ENCODE data around the gene LIPE.
A peak's percentile ranks its signal among the peaks of the same experiment; 100 is the strongest.

Gene LIPE

DNA sequence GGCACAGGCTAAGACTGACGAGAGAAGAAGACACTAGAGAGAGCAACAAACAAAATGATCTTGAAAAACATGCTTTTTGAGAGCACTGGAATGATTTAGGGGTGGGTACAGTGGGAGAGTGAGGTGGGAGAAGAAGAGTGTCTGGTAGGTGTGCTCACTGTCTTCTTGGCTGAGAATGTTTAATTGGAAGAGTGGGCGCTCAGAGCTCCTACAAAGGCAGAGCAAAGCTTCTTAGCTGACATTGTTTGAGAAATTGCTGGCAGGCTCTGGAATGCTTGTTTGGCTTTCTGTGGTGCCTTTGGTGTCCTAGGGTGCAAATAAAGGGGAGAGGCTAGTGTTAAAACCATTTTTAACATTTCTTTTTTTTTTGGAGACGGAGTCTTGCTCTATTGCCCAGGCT, 1.5 kb upstream of the LIPE start:
- Histone ChIP-seq H3K27me3 (ENCODE audit: control insufficient read depth, insufficient read depth, low read length) (peaks cover 5% of the 10 kb centered on the region; the same call in 1 of the 2 replicates), H3K4me3 (ENCODE audit: low read length) (no peak overlapping the region), H3K36me3 (ENCODE audit: control insufficient read depth, insufficient read depth, low read length) (no peaks in the 10 kb centered on the region), H3K4me1 (ENCODE audit: control insufficient read depth, insufficient read depth, low read length) (0 out of 2 replicates have a peak, but pooled peaks cover 2% of the 10 kb centered on the region), H3K27ac (ENCODE audit: low read length) (no peak overlapping the region), H3K9me3 (ENCODE audit: control insufficient read depth, insufficient read depth, low read length) (no peaks in the 10 kb centered on the region)
- no CpG with 5 or more reads among the region's 3 CpGs for WGBS (ENCODE audit: insufficient coverage, insufficient read length)
- no peak for DNase-seq (ENCODE audit: low read depth, low spot score)

DNA sequence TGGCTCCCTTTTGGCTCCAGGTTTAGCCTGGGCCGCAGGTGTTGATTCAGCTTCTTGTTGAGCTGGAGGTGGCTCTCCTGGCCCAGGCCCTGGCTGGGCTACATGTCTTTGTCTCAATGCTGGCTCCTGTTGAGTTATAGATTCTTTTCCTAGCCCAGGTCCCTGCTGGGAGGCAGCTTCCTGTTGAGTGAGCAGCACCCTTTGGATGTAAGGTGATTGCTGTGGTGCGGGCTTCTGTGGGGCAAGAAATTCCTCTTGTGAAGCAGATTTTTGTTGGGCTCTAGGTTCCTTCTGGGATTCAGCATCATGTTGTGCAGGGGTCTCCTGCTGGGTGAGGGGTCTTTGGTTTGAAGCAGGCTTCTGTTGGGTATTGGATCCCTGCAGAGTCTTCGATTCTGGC, 545 bp downstream of the LIPE start:
- H3K4me1 ChIP-seq (ENCODE audit: control insufficient read depth, insufficient read depth, low read length): no peaks in the 10 kb centered on the region; the same call in 1 of the 2 replicates
- no CpG with 5 or more reads among the region's 3 CpGs for WGBS (ENCODE audit: insufficient coverage, insufficient read length)

DNA sequence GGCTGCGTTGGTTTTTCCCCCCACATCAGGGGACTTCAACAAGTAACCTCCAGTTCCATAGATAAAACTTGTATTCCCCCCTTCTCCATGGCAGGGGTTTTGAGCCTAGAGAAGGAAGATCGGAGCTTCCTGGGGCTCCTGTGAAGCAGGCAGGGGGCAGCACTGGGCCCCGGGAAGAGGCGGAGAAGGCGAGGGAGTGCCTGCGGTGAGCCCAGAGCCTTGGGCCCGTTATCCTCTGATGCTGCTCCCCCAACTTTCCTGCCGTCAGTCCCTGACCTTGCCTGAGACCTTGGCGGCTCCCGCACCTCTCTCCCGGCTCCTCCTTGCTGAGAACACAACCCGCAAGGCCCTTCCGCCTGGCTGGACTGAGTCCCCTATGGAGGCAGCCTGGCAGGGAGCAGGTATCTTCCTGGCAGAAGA, 2.5 kb downstream of the LIPE start:
- DNase-seq (ENCODE audit: low read depth, low spot score): no peak
- no peak overlapping the region for H3K27ac ChIP-seq (ENCODE audit: low read length)
- H3K27me3 ChIP-seq (ENCODE audit: control insufficient read depth, insufficient read depth, low read length): peaks cover 5% of the 10 kb centered on the region; the same call in 1 of the 2 replicates
- H3K4me1 ChIP-seq (ENCODE audit: control insufficient read depth, insufficient read depth, low read length): peaks cover 1% of the 10 kb centered on the region
- H3K9me3 ChIP-seq (ENCODE audit: control insufficient read depth, insufficient read depth, low read length): no peaks in the 10 kb centered on the region
- no peak overlapping the region for H3K4me3 ChIP-seq (ENCODE audit: low read length)
- WGBS (ENCODE audit: insufficient coverage, insufficient read length): no CpG with 5 or more reads among the region's 13 CpGs
- no peaks in the 10 kb centered on the region for H3K36me3 ChIP-seq (ENCODE audit: control insufficient read depth, insufficient read depth, low read length)

More for the DNA sequence above, 545 bp downstream of the LIPE start:
- DNase-seq (ENCODE audit: low read depth, low spot score): no peak
- H3K27me3 ChIP-seq (ENCODE audit: control insufficient read depth, insufficient read depth, low read length): peaks cover 5% of the 10 kb centered on the region; the same call in 1 of the 2 replicates
- H3K9me3 ChIP-seq (ENCODE audit: control insufficient read depth, insufficient read depth, low read length): no peaks in the 10 kb centered on the region
- H3K27ac ChIP-seq (ENCODE audit: low read length): no peak overlapping the region
- H3K4me3 ChIP-seq (ENCODE audit: low read length): no peak overlapping the region
- H3K36me3 ChIP-seq (ENCODE audit: control insufficient read depth, insufficient read depth, low read length): no peaks in the 10 kb centered on the region

DNA sequence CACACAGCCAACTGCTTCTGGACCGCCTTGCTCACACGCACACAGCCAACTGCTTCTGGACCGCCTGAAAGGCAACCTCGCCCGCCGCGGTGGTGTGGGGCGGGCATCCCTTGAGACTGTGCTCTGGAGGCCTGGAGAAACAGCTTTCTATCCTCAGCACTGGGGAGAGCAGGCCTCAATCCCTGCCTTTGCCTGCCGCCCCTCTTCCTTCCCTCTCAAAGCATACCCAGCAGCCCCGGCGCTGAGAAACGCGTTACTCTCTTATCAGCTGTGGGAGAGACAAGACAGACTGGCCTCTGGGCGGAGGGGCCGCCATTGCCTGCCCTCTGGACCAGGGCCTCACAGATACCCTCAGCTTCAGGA, 2.9 kb downstream of the LIPE start:
- H3K4me3 ChIP-seq (ENCODE audit: low read length): no peak overlapping the region
- H3K27me3 ChIP-seq (ENCODE audit: control insufficient read depth, insufficient read depth, low read length): peaks cover 5% of the 10 kb centered on the region; the same call in 1 of the 2 replicates
- no peak overlapping the region for H3K27ac ChIP-seq (ENCODE audit: low read length)
- H3K9me3 ChIP-seq (ENCODE audit: control insufficient read depth, insufficient read depth, low read length): no peaks in the 10 kb centered on the region
- H3K36me3 ChIP-seq (ENCODE audit: control insufficient read depth, insufficient read depth, low read length): no peaks in the 10 kb centered on the region
- WGBS (ENCODE audit: insufficient coverage, insufficient read length): no CpG with 5 or more reads among the region's 15 CpGs
- H3K4me1 ChIP-seq (ENCODE audit: control insufficient read depth, insufficient read depth, low read length): peaks cover 1% of the 10 kb centered on the region
- no peak for DNase-seq (ENCODE audit: low read depth, low spot score)

DNA sequence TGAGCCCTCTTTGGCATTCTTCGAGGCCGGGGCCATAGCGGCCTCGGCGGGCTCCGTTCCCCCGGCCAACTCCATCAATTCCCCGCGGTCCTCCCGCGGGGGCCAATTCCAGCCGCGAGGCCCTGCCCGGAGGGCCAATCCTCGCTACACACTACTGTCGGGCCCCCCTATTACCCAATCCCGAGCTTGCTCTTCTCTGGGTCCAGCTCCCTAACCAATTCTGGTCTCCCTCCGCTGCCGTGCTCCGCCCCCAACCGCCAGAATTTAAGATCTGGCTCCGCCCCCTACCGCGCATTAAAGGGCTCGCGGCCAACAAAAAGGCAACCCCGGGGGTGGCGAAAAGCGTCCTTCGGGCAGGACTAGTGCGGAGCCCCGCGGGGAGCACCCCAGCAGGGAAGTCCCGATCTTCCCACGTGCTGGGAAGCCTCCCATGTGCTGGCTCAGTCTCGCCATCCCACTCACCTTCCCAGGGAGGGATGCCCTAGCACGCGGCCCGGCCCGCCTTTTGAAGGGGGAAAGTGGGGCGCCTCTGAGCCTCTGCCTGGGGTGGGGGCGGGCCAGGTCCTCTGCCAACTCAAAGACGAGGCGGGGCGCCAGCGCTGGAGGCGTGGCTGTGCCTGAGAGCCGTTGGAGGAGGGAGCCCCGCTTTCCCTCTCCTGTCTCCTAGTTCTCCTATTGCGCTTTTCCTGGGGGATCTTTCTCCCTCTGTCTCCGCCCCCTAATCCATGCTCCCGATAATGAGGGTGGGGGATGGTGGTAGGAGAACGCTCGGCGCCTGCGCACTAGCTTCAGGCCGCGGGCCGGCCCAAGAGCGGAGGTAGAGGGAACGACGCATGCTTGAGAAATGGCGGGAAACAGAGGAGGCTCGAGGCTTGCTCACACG, 3.5 kb downstream of the LIPE start:
- Histone ChIP-seq H3K27me3 (ENCODE audit: control insufficient read depth, insufficient read depth, low read length) (peaks cover 5% of the 10 kb centered on the region; the same call in 1 of the 2 replicates), H3K27ac (ENCODE audit: low read length) (no peak overlapping the region), H3K4me1 (ENCODE audit: control insufficient read depth, insufficient read depth, low read length) (peaks cover 1% of the 10 kb centered on the region), H3K9me3 (ENCODE audit: control insufficient read depth, insufficient read depth, low read length) (no peaks in the 10 kb centered on the region), H3K4me3 (ENCODE audit: low read length) (peak overlapping the region; percentile 67; the same call in 1 of the 2 replicates), H3K36me3 (ENCODE audit: control insufficient read depth, insufficient read depth, low read length) (no peaks in the 10 kb centered on the region)
- DNase-seq (ENCODE audit: low read depth, low spot score): no peak
- no CpG with 5 or more reads among the region's 65 CpGs for WGBS (ENCODE audit: insufficient coverage, insufficient read length)

DNA sequence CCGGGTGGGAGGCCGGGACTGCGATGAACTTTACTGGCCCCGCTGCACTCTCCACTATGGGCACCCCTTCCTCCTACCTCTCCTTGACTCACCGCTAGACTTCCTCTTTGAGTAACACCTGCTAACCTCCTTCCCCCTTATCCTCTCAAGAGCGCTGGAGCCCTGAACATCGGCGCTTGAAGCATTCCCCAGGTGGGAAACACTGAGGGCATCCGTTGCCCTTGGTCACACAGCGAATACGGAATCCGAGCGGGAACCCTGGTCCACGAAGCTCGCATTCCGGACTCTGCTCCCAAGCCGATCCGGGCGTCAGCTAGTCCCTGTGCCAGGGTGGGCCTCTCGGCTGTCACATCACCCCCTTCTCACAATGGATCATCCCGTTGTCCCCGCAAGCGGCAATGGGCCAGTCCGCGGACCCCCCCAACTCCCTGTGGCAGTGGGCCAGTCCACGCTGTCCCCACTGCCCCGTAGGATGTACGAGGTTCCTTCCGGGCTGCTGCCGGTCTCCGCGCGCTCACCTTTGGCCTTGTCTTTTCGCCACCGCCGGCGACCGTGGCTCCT, 4.2 kb downstream of the LIPE start:
- Histone ChIP-seq H3K27ac (ENCODE audit: low read length) (no peak overlapping the region), H3K4me1 (ENCODE audit: control insufficient read depth, insufficient read depth, low read length) (peaks cover 1% of the 10 kb centered on the region), H3K9me3 (ENCODE audit: control insufficient read depth, insufficient read depth, low read length) (no peaks in the 10 kb centered on the region), H3K36me3 (ENCODE audit: control insufficient read depth, insufficient read depth, low read length) (no peaks in the 10 kb centered on the region), H3K27me3 (ENCODE audit: control insufficient read depth, insufficient read depth, low read length) (peaks cover 5% of the 10 kb centered on the region; the same call in 1 of the 2 replicates), H3K4me3 (ENCODE audit: low read length) (peak overlapping the region; percentile 67; the same call in 1 of the 2 replicates)
- WGBS (ENCODE audit: insufficient coverage, insufficient read length): no CpG with 5 or more reads among the region's 38 CpGs
- no peak for DNase-seq (ENCODE audit: low read depth, low spot score)

DNA sequence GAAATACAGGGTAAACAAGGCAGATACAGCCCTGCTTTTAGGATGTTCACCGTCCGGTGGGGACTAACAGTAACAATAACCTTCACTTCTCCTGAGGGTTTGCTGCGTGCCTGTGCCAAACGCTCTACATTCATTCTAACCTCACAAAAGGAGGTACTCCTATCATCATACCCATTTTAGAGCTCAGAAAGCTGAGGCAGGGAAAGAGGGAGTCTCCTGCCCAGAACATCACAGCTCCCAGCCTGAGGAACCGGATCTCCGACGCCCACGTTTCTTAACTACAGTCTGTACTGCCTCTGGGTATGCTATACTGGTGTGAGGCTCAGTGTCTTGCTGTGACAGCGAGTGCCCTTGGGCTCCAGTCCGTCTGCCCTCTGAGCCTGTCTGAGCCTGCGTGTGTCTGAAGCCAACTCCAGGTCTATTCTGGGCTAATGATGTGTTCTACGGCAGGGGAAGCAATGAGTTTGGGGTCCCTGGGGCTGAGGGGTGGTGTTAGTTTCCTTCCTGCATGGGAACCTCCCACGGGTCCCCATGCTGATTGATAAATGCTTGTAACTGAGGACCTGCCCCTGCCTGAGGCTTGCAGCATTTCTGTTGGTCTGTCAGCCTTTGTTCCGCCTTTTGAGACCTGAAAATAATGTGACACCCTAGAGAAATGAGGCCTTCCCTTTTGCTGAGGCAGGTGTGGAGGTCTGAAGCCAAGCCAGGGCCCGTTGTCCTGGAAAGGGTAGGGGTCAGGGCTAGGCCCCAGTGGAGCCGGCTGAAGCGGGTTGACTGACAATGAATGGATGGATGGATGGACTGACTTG, 4.9 kb downstream of the LIPE start:
- Histone ChIP-seq H3K36me3 (ENCODE audit: control insufficient read depth, insufficient read depth, low read length) (no peaks in the 10 kb centered on the region), H3K9me3 (ENCODE audit: control insufficient read depth, insufficient read depth, low read length) (no peaks in the 10 kb centered on the region), H3K4me1 (ENCODE audit: control insufficient read depth, insufficient read depth, low read length) (peaks cover 1% of the 10 kb centered on the region), H3K27me3 (ENCODE audit: control insufficient read depth, insufficient read depth, low read length) (peaks cover 5% of the 10 kb centered on the region; the same call in 1 of the 2 replicates), H3K27ac (ENCODE audit: low read length) (no peak overlapping the region), H3K4me3 (ENCODE audit: low read length) (peak overlapping the region; percentile 67; the same call in 1 of the 2 replicates)
- no peak for DNase-seq (ENCODE audit: low read depth, low spot score)
- WGBS (ENCODE audit: insufficient coverage, insufficient read length): no CpG with 5 or more reads among the region's 17 CpGs

DNA sequence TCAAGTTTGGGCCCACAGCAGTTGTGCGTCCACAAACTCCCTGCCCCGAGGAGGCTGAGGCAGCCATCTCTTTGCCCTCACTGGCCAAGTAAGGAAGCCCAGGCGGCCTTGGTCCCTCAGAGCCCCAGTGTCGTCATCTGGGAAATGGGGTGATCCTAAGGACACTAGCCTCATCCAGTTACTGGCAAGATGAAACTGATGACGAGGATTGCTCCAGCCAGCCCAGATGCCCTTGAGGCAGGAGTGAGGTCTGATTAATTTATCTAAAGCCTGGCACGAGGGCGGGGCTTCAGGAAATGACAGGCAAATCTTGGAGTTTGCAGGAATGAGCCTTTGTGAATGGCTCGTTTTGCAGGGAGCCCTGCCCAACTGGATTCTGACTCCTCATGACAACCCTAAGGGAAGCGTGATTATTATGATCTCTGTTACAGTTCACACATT, 5.6 kb downstream of the LIPE start:
- no peaks in the 10 kb centered on the region for H3K9me3 ChIP-seq (ENCODE audit: control insufficient read depth, insufficient read depth, low read length)
- H3K27ac ChIP-seq (ENCODE audit: low read length): no peak overlapping the region
- DNase-seq (ENCODE audit: low read depth, low spot score): no peak
- no CpG with 5 or more reads among the region's 9 CpGs for WGBS (ENCODE audit: insufficient coverage, insufficient read length)
- no peaks in the 10 kb centered on the region for H3K36me3 ChIP-seq (ENCODE audit: control insufficient read depth, insufficient read depth, low read length)
- H3K27me3 ChIP-seq (ENCODE audit: control insufficient read depth, insufficient read depth, low read length): peaks cover 5% of the 10 kb centered on the region; the same call in 1 of the 2 replicates
- H3K4me3 ChIP-seq (ENCODE audit: low read length): no peak overlapping the region
- peaks cover 1% of the 10 kb centered on the region for H3K4me1 ChIP-seq (ENCODE audit: control insufficient read depth, insufficient read depth, low read length)

DNA sequence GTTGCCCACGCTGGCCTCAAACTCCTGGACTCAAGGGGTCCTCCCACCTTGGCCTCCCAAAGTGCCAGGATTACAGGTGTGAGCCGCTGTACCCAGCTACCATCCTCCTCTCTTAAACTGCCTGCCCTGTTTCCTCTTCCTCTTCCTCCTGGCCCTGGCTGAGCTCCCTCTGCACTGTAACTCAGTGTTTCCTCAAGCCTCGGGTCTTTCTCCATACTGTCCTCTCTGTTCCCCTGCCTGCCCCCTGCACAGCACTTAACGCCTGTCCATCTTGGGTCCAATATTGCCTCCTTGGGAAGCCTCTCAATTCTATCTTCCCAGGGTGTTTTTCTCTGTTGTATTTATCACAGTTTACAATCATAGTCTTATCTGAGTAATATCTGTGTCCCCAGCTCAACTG, 6.1 kb downstream of the LIPE start:
- Histone ChIP-seq H3K36me3 (ENCODE audit: control insufficient read depth, insufficient read depth, low read length) (no peaks in the 10 kb centered on the region), H3K9me3 (ENCODE audit: control insufficient read depth, insufficient read depth, low read length) (no peaks in the 10 kb centered on the region), H3K4me1 (ENCODE audit: control insufficient read depth, insufficient read depth, low read length) (peaks cover 1% of the 10 kb centered on the region), H3K27me3 (ENCODE audit: control insufficient read depth, insufficient read depth, low read length) (peaks cover 5% of the 10 kb centered on the region; the same call in 1 of the 2 replicates), H3K4me3 (ENCODE audit: low read length) (no peak overlapping the region), H3K27ac (ENCODE audit: low read length) (no peak overlapping the region)
- WGBS (ENCODE audit: insufficient coverage, insufficient read length): no CpG with 5 or more reads among the region's 4 CpGs
- DNase-seq (ENCODE audit: low read depth, low spot score): no peak

DNA sequence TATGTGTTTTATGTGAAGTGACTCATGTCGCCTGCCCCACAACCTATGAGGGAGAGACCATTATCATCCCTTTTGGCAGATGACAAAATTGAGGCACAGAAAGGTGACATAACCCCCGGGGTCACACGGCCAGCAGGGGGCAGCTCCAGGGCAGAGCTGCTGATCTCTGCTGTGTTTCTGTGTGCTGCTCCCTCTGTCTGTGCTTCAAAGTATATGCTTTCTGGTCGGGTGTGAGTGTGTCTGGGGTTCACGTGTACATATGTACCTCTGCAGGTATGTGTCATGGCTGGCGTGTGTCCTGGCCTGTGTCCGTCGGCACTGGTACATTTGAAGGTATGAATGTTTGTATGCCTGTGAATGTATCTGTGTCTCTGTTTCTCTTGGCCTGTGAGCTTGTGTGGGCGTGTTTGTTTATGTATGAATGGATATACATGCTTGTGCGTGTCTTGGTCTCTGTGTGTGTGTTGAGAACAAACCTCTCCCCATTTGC, 7.1 kb downstream of the LIPE start:
- Histone ChIP-seq H3K27me3 (ENCODE audit: control insufficient read depth, insufficient read depth, low read length) (peaks cover 2% of the 10 kb centered on the region; the same call in 1 of the 2 replicates), H3K4me3 (ENCODE audit: low read length) (no peak overlapping the region), H3K4me1 (ENCODE audit: control insufficient read depth, insufficient read depth, low read length) (peaks cover 1% of the 10 kb centered on the region), H3K9me3 (ENCODE audit: control insufficient read depth, insufficient read depth, low read length) (no peaks in the 10 kb centered on the region), H3K36me3 (ENCODE audit: control insufficient read depth, insufficient read depth, low read length) (no peaks in the 10 kb centered on the region), H3K27ac (ENCODE audit: low read length) (no peak overlapping the region)
- DNase-seq (ENCODE audit: low read depth, low spot score): no peak
- no CpG with 5 or more reads among the region's 10 CpGs for WGBS (ENCODE audit: insufficient coverage, insufficient read length)

Data from iPS DF 6.9 (cell line).